Ishikawa (cell line): ENCODE data around the gene CATSPERZ.

Experiments used
- CEBPB ChIP-seq: IDR thresholded peaks from 2 replicates; pipeline ENCODE4 v1.6.1; 2012
- CREB1 ChIP-seq: IDR thresholded peaks from 2 replicates; pipeline ENCODE4 v1.6.1; 2012; ENCODE audit warnings: low read depth
- EGR1 ChIP-seq: IDR thresholded peaks from 2 replicates; pipeline ENCODE4 v1.6.1; 2012
- EP300 ChIP-seq: IDR thresholded peaks from 2 replicates; pipeline ENCODE4 v1.6.1; 2012; ENCODE audit warnings: borderline replicate concordance
- FOXM1 ChIP-seq: IDR thresholded peaks from 2 replicates; pipeline ENCODE4 v1.6.1; 2012; ENCODE audit warnings: low read depth, borderline replicate concordance
- MAX ChIP-seq: IDR thresholded peaks from 2 replicates; pipeline ENCODE4 v1.6.1; 2012
- NFIC ChIP-seq: IDR thresholded peaks from 2 replicates; pipeline ENCODE4 v1.6.1; 2012
- RAD21 ChIP-seq: IDR thresholded peaks from 2 replicates; pipeline ENCODE4 v1.6.1; 2012; ENCODE audit warnings: low read depth
- REST ChIP-seq: IDR thresholded peaks from 2 replicates; pipeline ENCODE4 v1.6.1; 2012; ENCODE audit warnings: low read depth, mild to moderate bottlenecking
- TAF1 ChIP-seq: IDR thresholded peaks from 2 replicates; pipeline ENCODE4 v1.6.1; 2012; ENCODE audit warnings: low read depth, mild to moderate bottlenecking
- TCF12 ChIP-seq: IDR thresholded peaks from 2 replicates; pipeline ENCODE4 v1.6.1; 2012; ENCODE audit warnings: low read depth
- TEAD4 ChIP-seq: IDR thresholded peaks from 2 replicates; pipeline ENCODE4 v1.6.1; 2012
- USF1 ChIP-seq: IDR thresholded peaks from 2 replicates; pipeline ENCODE4 v1.6.1; 2012
- YY1 ChIP-seq: IDR thresholded peaks from 2 replicates; pipeline ENCODE4 v1.6.1; 2012; ENCODE audit warnings: low read depth
- ZBTB7A ChIP-seq: IDR thresholded peaks from 2 replicates; pipeline ENCODE4 v1.6.1; 2012; ENCODE audit warnings: low read depth

CATSPERZ gene

GRCh38 chr11:64264371-64264852 lies 35.7 kb upstream of the CATSPERZ start:
- no peak for TF ChIP-seq FOXM1
- TF ChIP-seq EP300 = no peak
- no peak for TF ChIP-seq CREB1

- no peak for TF ChIP-seq RAD21
Observed at GRCh38 chr11:64265176-64266160, 34.7 kb upstream of the CATSPERZ start.

- TF ChIP-seq MAX (no peak), USF1 (no peak), EGR1 (no peak), EP300 (no peak), FOXM1 (no peak)
Observed at GRCh38 chr11:64266339-64266738, 33.8 kb upstream of the CATSPERZ start.

- peak; percentile 39; the same call in 1 of the 2 replicates for TF ChIP-seq TCF12
- TF ChIP-seq FOXM1 = no peak
- no peak for TF ChIP-seq CEBPB
- TF ChIP-seq NFIC = peak; percentile 46; the same call in 1 of the 2 replicates
Observed at GRCh38 chr11:64267207-64267945, 32.8 kb upstream of the CATSPERZ start.

- TF ChIP-seq CEBPB (no peak), EGR1 (no peak), CREB1 (no peak), NFIC (no peak), TAF1 (no peak), USF1 (no peak), YY1 (no peak), RAD21 (no peak), MAX (no peak), REST (no peak), EP300 (no peak)
Observed at GRCh38 chr11:64268025-64268892, 31.9 kb upstream of the CATSPERZ start.

- TF ChIP-seq NFIC (0 out of 2 replicates have a peak, but pooled peaks have one; percentile 29), RAD21 (no peak)
Observed at GRCh38 chr11:64268893-64269539, 31.1 kb upstream of the CATSPERZ start.

GRCh38 chr11:64269540-64270220 lies 30.5 kb upstream of the CATSPERZ start:
- TF ChIP-seq MAX = peak; percentile 73
- TF ChIP-seq CREB1 = peak; percentile 44; the same call in 1 of the 2 replicates
- TF ChIP-seq NFIC = peak; percentile 26; the same call in 1 of the 2 replicates
- TF ChIP-seq ZBTB7A = peak; percentile 92
- peak; percentile 35 for TF ChIP-seq USF1
- TF ChIP-seq REST = no peak
- TF ChIP-seq TEAD4 = peak; percentile 8; the same call in 1 of the 2 replicates
- peak; percentile 74 for TF ChIP-seq TCF12
- TF ChIP-seq TAF1 = peak; percentile 45
- 0 out of 2 replicates have a peak, but pooled peaks have one; percentile 19 for TF ChIP-seq FOXM1
- no peak for TF ChIP-seq RAD21
- TF ChIP-seq EP300 = peak; percentile 13; the same call in 1 of the 2 replicates
- peak; percentile 99 for TF ChIP-seq YY1
- peak; percentile 76 for TF ChIP-seq CEBPB
- TF ChIP-seq EGR1 = peak; percentile 91
